Activated CD8-positive, alpha-beta T cell treated with anti-CD3 and anti-CD28 coated beads for 36 hours (primary cell): Measurements from ENCODE around the gene ELL. TPM values are rescaled to one million over a fixed set of nuclear protein-coding genes. Genes with fewer than 3 reads are reported as not detected.
"Not testable (repeated sequence)": the region's sequence is repeated elsewhere in the genome, so short reads cannot be mapped to it uniquely, and the experiment has no call there.

Experiments
- ATAC-seq: fragments of 200-7000 bp; cut with Tn5 transposase; one replicate; pipeline ENCODE4 v1.10.0; 2021; ENCODE audit warnings: mild to moderate bottlenecking, moderate library complexity
- CTCF ChIA-PET: fragments of 350-600 bp; sonication (Branson Sonifier 250); formaldehyde crosslinking; loops from one replicate; lab custom pipeline; 2021; ENCODE audit warnings: antibody characterized with exemption; lab: Charles Lee
- POLR2A ChIA-PET: fragments of 350-600 bp; sonication (Branson Sonifier 250); formaldehyde crosslinking; loops from one replicate; lab custom pipeline; 2021; ENCODE audit warnings: antibody characterized with exemption; lab: Charles Lee
- DNase-seq: peaks from one replicate; pipeline ENCODE4 v3.0.0-alpha.2; 2020
- H3K27ac Mint-ChIP-seq: one replicate; pipeline ENCODE4 v1.8.0; 2021; ENCODE audit warnings: mild to moderate bottlenecking, mixed read lengths
- H3K27me3 Mint-ChIP-seq: one replicate; pipeline ENCODE4 v1.8.0; 2021; ENCODE audit warnings: mixed read lengths
- H3K36me3 Mint-ChIP-seq: one replicate; pipeline ENCODE4 v1.8.0; 2021; ENCODE audit warnings: low read depth, mixed read lengths
- H3K4me1 Mint-ChIP-seq: one replicate; pipeline ENCODE4 v1.8.0; 2021; ENCODE audit warnings: low read depth, mixed read lengths
- H3K4me3 Mint-ChIP-seq: one replicate; pipeline ENCODE4 v1.8.0; 2021; ENCODE audit warnings: mild to moderate bottlenecking, moderate library complexity, mixed read lengths
- H3K9me3 Mint-ChIP-seq: one replicate; pipeline ENCODE4 v1.8.0; 2021; ENCODE audit warnings: mixed read lengths
- CTCF ChIP-seq: fragments of 200-600 bp; IDR thresholded peaks from one replicate; pipeline ENCODE4 v1.8.0; 2022; ENCODE audit warnings: antibody characterized with exemption, mild to moderate bottlenecking
- intact Hi-C: fragments of 100-400 bp; cut with micrococcal nuclease; formaldehyde crosslinking; loops from one replicate; pipeline ENCODE4 v1.10.0; 2022
- total RNA-seq, 2 experiments: library from RNA; stranded (reverse); gene quantifications; one replicate each; pipeline ENCODE4 v1.2.3, GENCODE V29; 2021

The ELL gene
- total RNA-seq, 2 experiments from 2014 or later: 20.1 to 21.9 TPM

DNA sequence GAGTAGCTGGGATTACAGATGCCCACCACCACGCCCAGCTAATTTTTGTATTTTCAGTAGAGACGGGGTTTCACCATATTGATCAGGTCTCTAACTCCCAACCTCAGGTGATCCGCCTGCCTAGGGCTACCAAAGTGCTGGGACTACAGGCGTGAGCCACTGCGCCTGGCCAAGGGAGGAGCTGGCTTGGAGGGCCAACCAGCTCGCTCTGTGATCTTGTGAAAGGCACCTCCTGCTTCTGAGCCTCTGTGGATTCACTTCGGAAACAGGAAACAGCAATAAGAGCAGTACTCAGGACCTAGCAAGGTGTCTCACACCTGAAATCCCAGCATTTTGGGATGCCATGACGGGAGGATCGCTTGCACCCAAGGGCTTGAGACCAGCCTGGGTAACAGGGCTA is 2.0 kb upstream of the ELL start:
- peaks cover 9% of the 10 kb centered on the region for H3K4me1 Mint-ChIP-seq
- no peak overlapping the region for H3K27ac Mint-ChIP-seq
- CTCF ChIA-PET: interaction anchor here (0.9 to 1.2 kb wide), 4 partner anchors 18 to 104 kb away, joined by 3 read pairs; partner anchors contain the start of gene SSBP4
- H3K4me3 Mint-ChIP-seq: no peak overlapping the region
- TF ChIP-seq CTCF: no peak
- ATAC-seq (no peak), DNase-seq (no peak)
- no peaks in the 10 kb centered on the region for H3K36me3 Mint-ChIP-seq
- intact Hi-C loops: loop anchor here (5.0 kb wide), 3 partner anchors 33 to 113 kb away; partner anchors contain the start of genes KLHL26, KXD1 and UBA52
- POLR2A ChIA-PET: interaction anchor here (1.5 to 2.0 kb wide), 3 partner anchors 18 to 54 kb away, joined by 6 to 9 read pairs (median 6); partner anchors contain the start of gene FKBP8
- no peaks in the 10 kb centered on the region for H3K27me3 Mint-ChIP-seq
- H3K9me3 Mint-ChIP-seq: no peaks in the 10 kb centered on the region

GRCh38 chr19:18522862-18523440 is 1.1 kb upstream of the ELL start:
- Mint-ChIP-seq H3K4me3 (peak overlapping the region; percentile 76), H3K27ac (peak overlapping the region; percentile 94)
- intact Hi-C loops: loop anchor here (5.0 kb wide), 3 partner anchors 34 to 114 kb away; partner anchors contain the start of genes KLHL26, KXD1 and UBA52
- ATAC-seq, DNase-seq, H3K4me1 Mint-ChIP-seq, H3K36me3 Mint-ChIP-seq, H3K27me3 Mint-ChIP-seq, H3K9me3 Mint-ChIP-seq: not testable (repeated sequence)
- CTCF ChIA-PET: interaction anchor here (0.9 to 1.2 kb wide), 4 partner anchors 19 to 104 kb away, joined by 3 read pairs; partner anchors contain the start of gene SSBP4
- POLR2A ChIA-PET: interaction anchor here (0.9 to 3.8 kb wide), 7 partner anchors 9 to 57 kb away, joined by 3 to 20 read pairs (median 6); partner anchors contain the start of genes FKBP8, KXD1 and UBA52

DNA sequence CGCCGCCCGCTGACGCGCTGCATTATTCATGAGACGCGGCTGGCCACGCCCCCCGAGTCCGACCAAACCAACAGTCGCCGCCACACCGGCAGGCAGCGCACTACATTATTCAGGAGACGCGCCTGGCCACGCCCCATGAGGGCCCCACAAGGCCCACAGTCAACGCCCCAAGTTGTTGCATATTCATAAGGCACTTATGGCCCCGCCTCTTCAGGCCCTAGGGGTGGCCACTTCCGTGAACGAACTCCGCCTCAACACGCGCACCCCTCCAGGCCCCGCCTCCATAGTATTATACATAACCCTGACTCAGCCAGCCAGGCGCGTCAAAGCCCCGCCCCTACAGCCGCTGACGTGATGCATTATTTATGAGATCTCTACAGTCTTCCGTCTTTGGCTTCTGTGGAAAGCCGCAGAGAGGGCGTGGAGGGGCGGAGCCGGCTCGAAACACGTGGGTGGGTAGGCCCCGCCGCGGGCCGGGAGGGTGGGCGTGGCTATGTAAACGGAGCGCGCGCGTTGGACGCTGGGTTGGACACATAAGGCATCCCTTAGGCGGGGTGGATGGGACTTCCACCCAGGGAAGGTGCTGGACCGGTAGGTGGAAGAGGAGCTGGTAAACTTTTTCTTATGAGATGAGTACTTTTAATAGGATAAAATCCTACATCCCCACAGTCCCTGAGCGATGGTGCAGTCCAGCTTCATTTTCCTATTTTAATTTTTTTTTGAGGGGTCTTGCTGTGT is 423 bp upstream of the ELL start:
- H3K9me3 Mint-ChIP-seq: no peaks in the 10 kb centered on the region
- ATAC-seq (peak; percentile 93), DNase-seq (peak; percentile 100)
- intact Hi-C loops: loop anchor here (5.0 kb wide), 3 partner anchors 35 to 115 kb away; partner anchors contain the start of genes KLHL26, KXD1 and UBA52
- CTCF ChIA-PET: interaction anchor here (1.3 to 6.6 kb wide), 7 partner anchors 15 to 71 kb away, joined by 3 to 97 read pairs (median 13); partner anchors contain the start of gene UBA52
- H3K27me3 Mint-ChIP-seq: no peaks in the 10 kb centered on the region
- H3K4me1 Mint-ChIP-seq: peaks cover 9% of the 10 kb centered on the region
- peak overlapping the region; percentile 76 for H3K4me3 Mint-ChIP-seq
- peak overlapping the region; percentile 94 for H3K27ac Mint-ChIP-seq
- no peaks in the 10 kb centered on the region for H3K36me3 Mint-ChIP-seq
- POLR2A ChIA-PET: interaction anchor here (0.7 to 3.8 kb wide), 16 partner anchors 9 to 424 kb away, joined by 3 to 20 read pairs (median 4); partner anchors contain the start of genes COPE, DDX49, FKBP8 and KXD1
- no peak for TF ChIP-seq CTCF

DNA sequence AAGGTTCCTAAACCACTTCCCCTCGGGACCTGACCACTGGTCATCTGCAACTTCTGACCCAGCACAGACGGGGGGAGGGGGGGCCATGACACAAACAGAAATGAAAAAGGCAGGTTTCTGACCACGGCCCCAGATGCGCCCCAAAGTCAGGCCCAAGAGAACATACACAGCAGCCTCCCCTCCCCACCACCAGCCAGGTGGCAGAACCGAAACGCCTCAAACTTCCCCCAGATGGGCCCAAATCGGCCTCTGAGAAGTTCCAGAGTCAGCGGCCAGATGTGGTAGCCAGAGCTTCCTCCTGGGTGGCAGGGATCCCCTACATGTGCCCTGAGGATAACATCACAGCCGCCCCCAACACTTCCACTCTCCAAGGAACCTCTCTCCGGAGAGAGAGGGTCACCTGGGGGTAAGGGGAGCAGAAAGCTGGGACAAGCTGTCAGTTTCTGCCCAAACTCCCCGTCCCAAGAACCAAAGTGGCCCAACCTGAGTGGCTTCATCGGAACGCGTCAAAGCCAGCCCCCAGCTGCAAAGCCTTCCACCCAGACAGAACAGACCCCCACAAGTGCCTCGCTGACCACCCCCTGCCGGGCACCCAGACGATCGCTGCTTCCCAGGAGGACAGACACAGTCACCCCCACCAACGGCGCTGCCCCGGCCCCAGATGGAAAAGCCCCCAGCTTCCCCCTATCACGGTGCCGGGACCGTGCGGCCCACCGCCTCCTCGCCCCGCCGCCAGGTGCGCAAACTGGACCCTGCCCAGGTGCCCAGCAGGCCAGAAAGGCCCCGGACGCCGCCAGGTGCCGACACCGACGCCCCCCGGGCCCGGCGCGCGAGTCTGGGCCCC is 800 bp downstream of the ELL start:
- Mint-ChIP-seq H3K4me1 (peaks cover 19% of the 10 kb centered on the region), H3K4me3 (peak overlapping the region; percentile 76), H3K9me3 (no peaks in the 10 kb centered on the region), H3K27me3 (no peaks in the 10 kb centered on the region), H3K27ac (peak overlapping the region; percentile 94), H3K36me3 (no peaks in the 10 kb centered on the region)
- ChIA-PET POLR2A (interaction anchor here (0.7 to 3.8 kb wide), 17 partner anchors 9 to 423 kb away, joined by 3 to 20 read pairs (median 3); partner anchors contain the start of genes REX1BD, SSBP4 and UBA52), CTCF (interaction anchor here (0.9 to 6.6 kb wide), 38 partner anchors 11 to 398 kb away, joined by 3 to 97 read pairs (median 6); partner anchors contain the start of genes COPE, REX1BD, UBA52 and UPF1)
- no peak for TF ChIP-seq CTCF
- ATAC-seq: no peak
- DNase-seq: peak; percentile 43
- intact Hi-C loops: loop anchor here (5.0 kb wide), 3 partner anchors 36 to 116 kb away; partner anchors contain the start of genes KLHL26, KXD1 and UBA52
